Measurements from ENCODE around the gene PRSS56. TPM values are rescaled to one million over a fixed set of nuclear protein-coding genes. Genes with fewer than 3 reads are reported as not detected.
"Not testable (repeated sequence)": the region's sequence is repeated elsewhere in the genome, so short reads cannot be mapped to it uniquely, and the experiment has no call there.

PRSS56 gene
- polyA plus RNA-seq, 1 donor from 2014 or later, result 0.16 TPM

GRCh38 chr2:232569541-232569940 is 49.4 kb downstream of the PRSS56 start:
- H3K9me3 ChIP-seq (ENCODE audit: low read length), result no peaks in the 10 kb centered on the region
- TF ChIP-seq TAF1 (IDR thresholded peaks at IDR 0.05; ENCODE audit: low read depth), result no peak
- TF ChIP-seq, protein P1, sequence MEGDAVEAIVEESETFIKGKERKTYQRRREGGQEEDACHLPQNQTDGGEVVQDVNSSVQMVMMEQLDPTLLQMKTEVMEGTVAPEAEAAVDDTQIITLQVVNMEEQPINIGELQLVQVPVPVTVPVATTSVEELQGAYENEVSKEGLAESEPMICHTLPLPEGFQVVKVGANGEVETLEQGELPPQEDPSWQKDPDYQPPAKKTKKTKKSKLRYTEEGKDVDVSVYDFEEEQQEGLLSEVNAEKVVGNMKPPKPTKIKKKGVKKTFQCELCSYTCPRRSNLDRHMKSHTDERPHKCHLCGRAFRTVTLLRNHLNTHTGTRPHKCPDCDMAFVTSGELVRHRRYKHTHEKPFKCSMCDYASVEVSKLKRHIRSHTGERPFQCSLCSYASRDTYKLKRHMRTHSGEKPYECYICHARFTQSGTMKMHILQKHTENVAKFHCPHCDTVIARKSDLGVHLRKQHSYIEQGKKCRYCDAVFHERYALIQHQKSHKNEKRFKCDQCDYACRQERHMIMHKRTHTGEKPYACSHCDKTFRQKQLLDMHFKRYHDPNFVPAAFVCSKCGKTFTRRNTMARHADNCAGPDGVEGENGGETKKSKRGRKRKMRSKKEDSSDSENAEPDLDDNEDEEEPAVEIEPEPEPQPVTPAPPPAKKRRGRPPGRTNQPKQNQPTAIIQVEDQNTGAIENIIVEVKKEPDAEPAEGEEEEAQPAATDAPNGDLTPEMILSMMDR (IDR thresholded peaks at IDR 0.05; ENCODE audit: poor library complexity, severe bottlenecking), result no peak
- TF ChIP-seq, protein P2, sequence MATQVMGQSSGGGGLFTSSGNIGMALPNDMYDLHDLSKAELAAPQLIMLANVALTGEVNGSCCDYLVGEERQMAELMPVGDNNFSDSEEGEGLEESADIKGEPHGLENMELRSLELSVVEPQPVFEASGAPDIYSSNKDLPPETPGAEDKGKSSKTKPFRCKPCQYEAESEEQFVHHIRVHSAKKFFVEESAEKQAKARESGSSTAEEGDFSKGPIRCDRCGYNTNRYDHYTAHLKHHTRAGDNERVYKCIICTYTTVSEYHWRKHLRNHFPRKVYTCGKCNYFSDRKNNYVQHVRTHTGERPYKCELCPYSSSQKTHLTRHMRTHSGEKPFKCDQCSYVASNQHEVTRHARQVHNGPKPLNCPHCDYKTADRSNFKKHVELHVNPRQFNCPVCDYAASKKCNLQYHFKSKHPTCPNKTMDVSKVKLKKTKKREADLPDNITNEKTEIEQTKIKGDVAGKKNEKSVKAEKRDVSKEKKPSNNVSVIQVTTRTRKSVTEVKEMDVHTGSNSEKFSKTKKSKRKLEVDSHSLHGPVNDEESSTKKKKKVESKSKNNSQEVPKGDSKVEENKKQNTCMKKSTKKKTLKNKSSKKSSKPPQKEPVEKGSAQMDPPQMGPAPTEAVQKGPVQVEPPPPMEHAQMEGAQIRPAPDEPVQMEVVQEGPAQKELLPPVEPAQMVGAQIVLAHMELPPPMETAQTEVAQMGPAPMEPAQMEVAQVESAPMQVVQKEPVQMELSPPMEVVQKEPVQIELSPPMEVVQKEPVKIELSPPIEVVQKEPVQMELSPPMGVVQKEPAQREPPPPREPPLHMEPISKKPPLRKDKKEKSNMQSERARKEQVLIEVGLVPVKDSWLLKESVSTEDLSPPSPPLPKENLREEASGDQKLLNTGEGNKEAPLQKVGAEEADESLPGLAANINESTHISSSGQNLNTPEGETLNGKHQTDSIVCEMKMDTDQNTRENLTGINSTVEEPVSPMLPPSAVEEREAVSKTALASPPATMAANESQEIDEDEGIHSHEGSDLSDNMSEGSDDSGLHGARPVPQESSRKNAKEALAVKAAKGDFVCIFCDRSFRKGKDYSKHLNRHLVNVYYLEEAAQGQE (IDR thresholded peaks at IDR 0.05; ENCODE audit: borderline replicate concordance), result no peak
- TF ChIP-seq SMC3 (conservative IDR thresholded peaks at IDR 0.05; ENCODE audit: poor library complexity), result no peak
- no peak for TF ChIP-seq EZH2 (IDR thresholded peaks at IDR 0.05; ENCODE audit: borderline replicate concordance, insufficient read depth, low read length, poor library complexity, severe bottlenecking)
- TF ChIP-seq MXI1 (conservative IDR thresholded peaks at IDR 0.05; ENCODE audit: poor library complexity, severe bottlenecking), result no peak
- no peak for TF ChIP-seq POLR2AphosphoS5 (IDR thresholded peaks at IDR 0.05)
- no peaks in the 10 kb centered on the region for H3F3A ChIP-seq (ENCODE audit: insufficient read depth, low read length, poor library complexity, severe bottlenecking)
- H3K79me2 ChIP-seq (replicated peaks; ENCODE audit: insufficient read depth, low read length), result no peaks in the 10 kb centered on the region
- no peaks in the 10 kb centered on the region for H4K20me1 ChIP-seq (ENCODE audit: insufficient read depth)
- no peaks in the 10 kb centered on the region for H3K27me3 ChIP-seq (ENCODE audit: insufficient read depth, low read depth, low read length)
- no peaks in the 10 kb centered on the region for H3K9me2 ChIP-seq (ENCODE audit: insufficient read depth, low read length)
- no peak overlapping the region for H3K27ac ChIP-seq (ENCODE audit: low read length)
- H2AFZ ChIP-seq (ENCODE audit: low read depth, low read length), result no peak overlapping the region
- H3K9ac ChIP-seq (ENCODE audit: low read length), result no peak overlapping the region
- H3K4me3 ChIP-seq (ENCODE audit: low read length), result no peak overlapping the region
- H3K36me3 ChIP-seq (ENCODE audit: insufficient read depth, low read length), result no peaks in the 10 kb centered on the region
- H3K4me2 ChIP-seq (ENCODE audit: low read length), result no peak overlapping the region

DNA sequence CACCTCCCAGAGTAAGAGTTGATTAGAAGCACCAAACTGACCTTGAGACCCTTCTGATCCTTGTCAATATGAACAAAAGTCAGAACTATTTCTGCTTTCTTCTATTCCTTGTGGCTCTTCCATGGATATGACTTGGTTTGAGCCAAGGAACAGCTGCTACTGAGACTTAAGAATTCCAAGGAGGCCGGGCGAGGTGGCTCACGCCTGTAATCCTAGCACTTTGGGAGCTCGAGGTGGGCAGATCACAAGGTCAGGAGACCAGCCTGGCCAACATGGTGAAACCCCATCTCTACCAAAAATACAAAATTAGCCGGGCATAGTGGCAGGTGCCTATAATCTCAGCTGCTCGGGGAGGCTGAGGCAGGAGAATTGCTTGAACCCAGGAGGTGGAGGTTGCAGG is 50.3 kb downstream of the PRSS56 start:
- H3F3A ChIP-seq (ENCODE audit: insufficient read depth, low read length, poor library complexity, severe bottlenecking); H3K36me3 ChIP-seq (ENCODE audit: insufficient read depth, low read length); H3K27ac ChIP-seq (ENCODE audit: low read length); H4K20me1 ChIP-seq (ENCODE audit: insufficient read depth); H3K9me2 ChIP-seq (ENCODE audit: insufficient read depth, low read length); H3K4me2 ChIP-seq (ENCODE audit: low read length); H2AFZ ChIP-seq (ENCODE audit: low read depth, low read length); H3K9ac ChIP-seq (ENCODE audit: low read length); H3K9me3 ChIP-seq (ENCODE audit: low read length); H3K79me2 ChIP-seq (replicated peaks; ENCODE audit: insufficient read depth, low read length); H3K4me3 ChIP-seq (ENCODE audit: low read length); H3K27me3 ChIP-seq (ENCODE audit: insufficient read depth, low read depth, low read length): not testable (repeated sequence)

GRCh38 chr2:232571026-232571474 is 50.9 kb downstream of the PRSS56 start:
- Histone ChIP-seq H3K27me3 (ENCODE audit: insufficient read depth, low read depth, low read length) (no peaks in the 10 kb centered on the region), H3K79me2 (replicated peaks; ENCODE audit: insufficient read depth, low read length) (no peaks in the 10 kb centered on the region), H2AFZ (ENCODE audit: low read depth, low read length) (no peak overlapping the region), H3K27ac (ENCODE audit: low read length) (no peak overlapping the region), H3K9me3 (ENCODE audit: low read length) (no peaks in the 10 kb centered on the region), H3K4me3 (ENCODE audit: low read length) (no peak overlapping the region), H4K20me1 (ENCODE audit: insufficient read depth) (no peaks in the 10 kb centered on the region), H3K4me2 (ENCODE audit: low read length) (no peak overlapping the region), H3K9ac (ENCODE audit: low read length) (no peak overlapping the region), H3K36me3 (ENCODE audit: insufficient read depth, low read length) (peaks cover 9% of the 10 kb centered on the region), H3F3A (ENCODE audit: insufficient read depth, low read length, poor library complexity, severe bottlenecking) (no peaks in the 10 kb centered on the region), H3K9me2 (ENCODE audit: insufficient read depth, low read length) (no peaks in the 10 kb centered on the region)
- TF ChIP-seq TAF1 (IDR thresholded peaks at IDR 0.05; ENCODE audit: low read depth) (no peak), EZH2 (IDR thresholded peaks at IDR 0.05; ENCODE audit: borderline replicate concordance, insufficient read depth, low read length, poor library complexity, severe bottlenecking) (no peak), MXI1 (conservative IDR thresholded peaks at IDR 0.05; ENCODE audit: poor library complexity, severe bottlenecking) (no peak), EP300 (conservative IDR thresholded peaks at IDR 0.05; ENCODE audit: poor library complexity, severe bottlenecking) (no peak), POLR2AphosphoS5 (IDR thresholded peaks at IDR 0.05) (no peak), SMC3 (conservative IDR thresholded peaks at IDR 0.05; ENCODE audit: poor library complexity) (no peak), RAD21 (conservative IDR thresholded peaks at IDR 0.05) (no peak)
- TF ChIP-seq, protein P1 (IDR thresholded peaks at IDR 0.05; ENCODE audit: poor library complexity, severe bottlenecking), result no peak
- TF ChIP-seq, protein P2 (IDR thresholded peaks at IDR 0.05; ENCODE audit: borderline replicate concordance), result no peak
